Progenitor cell of endocrine pancreas (in vitro differentiated cells): ENCODE results near the gene BBS12. TPM values are rescaled to one million over a fixed set of nuclear protein-coding genes. Genes with fewer than 3 reads are reported as not detected.
"Not testable (repeated sequence)": the region's sequence is repeated elsewhere in the genome, so short reads cannot be mapped to it uniquely, and the experiment has no call there.

Source experiments
- DNase-seq: peaks from one replicate; pipeline ENCODE4 v3.0.0; 2021; ENCODE audit warnings: low spot score; ENCODE audit not compliant: unreplicated experiment
- H3K27ac Mint-ChIP-seq: 2 replicates; pipeline ENCODE4 v1.8.0; 2021; ENCODE audit warnings: mild to moderate bottlenecking, moderate library complexity, mixed read lengths
- H3K27me3 Mint-ChIP-seq: 2 replicates; pipeline ENCODE4 v1.8.0; 2021; ENCODE audit warnings: mixed read lengths
- H3K36me3 Mint-ChIP-seq: 2 replicates; pipeline ENCODE4 v1.8.0; 2022; ENCODE audit warnings: mixed read lengths; ENCODE audit not compliant: insufficient read depth
- H3K4me1 Mint-ChIP-seq: 2 replicates; pipeline ENCODE4 v1.8.0; 2021; ENCODE audit warnings: low read depth, mixed read lengths
- H3K4me3 Mint-ChIP-seq: 2 replicates; pipeline ENCODE4 v1.8.0; 2021; ENCODE audit warnings: low read depth, mild to moderate bottlenecking, moderate library complexity, mixed read lengths
- H3K9me3 Mint-ChIP-seq: 2 replicates; pipeline ENCODE4 v1.8.0; 2021; ENCODE audit warnings: low read depth, mixed read lengths
- total RNA-seq: library from RNA; stranded (reverse); gene quantifications from 2 replicates; pipeline ENCODE4 v1.2.1, GENCODE V29; 2021
- TF ChIP-seq, protein P1 (sequence below): fragments of 200-600 bp; sonication (generic); IDR thresholded peaks from one replicate; pipeline ENCODE4 v1.5.0; 2021; ENCODE audit warnings: antibody characterized with exemption, mild to moderate bottlenecking; ENCODE audit not compliant: unreplicated experiment

Gene BBS12
- total RNA-seq, 1 donor from 2014 or later: 4.9 TPM

- peaks cover 4% of the 10 kb centered on the region for H3K4me1 Mint-ChIP-seq
- no peak overlapping the region for H3K27ac Mint-ChIP-seq
- H3K9me3 Mint-ChIP-seq: peaks cover 13% of the 10 kb centered on the region
- H3K4me3 Mint-ChIP-seq: no peak overlapping the region
- no peaks in the 10 kb centered on the region for H3K27me3 Mint-ChIP-seq
- H3K36me3 Mint-ChIP-seq: no peaks in the 10 kb centered on the region
- DNase-seq: no peak
- TF ChIP-seq, protein P1, sequence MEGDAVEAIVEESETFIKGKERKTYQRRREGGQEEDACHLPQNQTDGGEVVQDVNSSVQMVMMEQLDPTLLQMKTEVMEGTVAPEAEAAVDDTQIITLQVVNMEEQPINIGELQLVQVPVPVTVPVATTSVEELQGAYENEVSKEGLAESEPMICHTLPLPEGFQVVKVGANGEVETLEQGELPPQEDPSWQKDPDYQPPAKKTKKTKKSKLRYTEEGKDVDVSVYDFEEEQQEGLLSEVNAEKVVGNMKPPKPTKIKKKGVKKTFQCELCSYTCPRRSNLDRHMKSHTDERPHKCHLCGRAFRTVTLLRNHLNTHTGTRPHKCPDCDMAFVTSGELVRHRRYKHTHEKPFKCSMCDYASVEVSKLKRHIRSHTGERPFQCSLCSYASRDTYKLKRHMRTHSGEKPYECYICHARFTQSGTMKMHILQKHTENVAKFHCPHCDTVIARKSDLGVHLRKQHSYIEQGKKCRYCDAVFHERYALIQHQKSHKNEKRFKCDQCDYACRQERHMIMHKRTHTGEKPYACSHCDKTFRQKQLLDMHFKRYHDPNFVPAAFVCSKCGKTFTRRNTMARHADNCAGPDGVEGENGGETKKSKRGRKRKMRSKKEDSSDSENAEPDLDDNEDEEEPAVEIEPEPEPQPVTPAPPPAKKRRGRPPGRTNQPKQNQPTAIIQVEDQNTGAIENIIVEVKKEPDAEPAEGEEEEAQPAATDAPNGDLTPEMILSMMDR: no peak
Measured at GRCh38 chr4:122785099-122785498, 52.6 kb downstream of the BBS12 start.

DNA sequence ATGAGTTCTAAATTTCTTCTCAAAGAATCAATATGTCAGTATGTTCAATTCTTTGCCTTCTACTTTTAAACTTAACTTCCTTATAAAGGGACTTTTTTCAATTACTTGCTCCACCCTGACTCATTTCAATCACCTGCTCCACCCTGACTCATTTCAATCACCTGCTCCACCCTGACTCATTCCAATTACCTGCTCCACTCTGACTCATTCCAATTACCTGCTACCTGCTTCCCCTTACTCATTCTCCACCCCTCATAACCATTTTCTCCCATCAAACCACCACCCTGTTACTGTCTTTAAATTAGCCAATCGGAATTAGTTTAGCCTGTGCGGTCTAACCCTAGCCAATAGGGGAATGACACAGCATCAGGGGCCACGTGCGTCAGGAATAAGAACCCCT is 53.8 kb downstream of the BBS12 start:
- not testable (repeated sequence) for H3K27ac Mint-ChIP-seq, DNase-seq, H3K27me3 Mint-ChIP-seq, H3K36me3 Mint-ChIP-seq, H3K4me3 Mint-ChIP-seq, H3K4me1 Mint-ChIP-seq
- peaks cover 13% of the 10 kb centered on the region for H3K9me3 Mint-ChIP-seq

DNA sequence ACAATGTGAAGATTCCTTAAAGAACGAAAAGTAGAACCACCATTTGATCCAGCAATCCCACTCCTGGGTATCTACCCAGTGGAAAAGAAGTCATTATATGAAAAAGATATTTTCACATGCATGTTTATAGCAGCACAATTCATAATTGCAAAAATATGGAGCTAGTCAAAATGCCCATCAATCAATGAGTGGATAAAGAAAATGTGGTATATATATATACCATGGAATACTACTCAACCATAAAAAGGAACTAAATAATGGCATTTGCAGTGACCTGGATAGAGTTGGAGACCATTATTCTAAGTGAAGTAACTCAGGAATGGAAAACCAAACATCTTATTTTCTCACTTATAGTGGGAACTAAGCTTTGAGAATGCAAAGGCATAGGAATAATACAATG is 54.4 kb downstream of the BBS12 start:
- H3K27ac Mint-ChIP-seq, H3K27me3 Mint-ChIP-seq: not testable (repeated sequence)

DNA sequence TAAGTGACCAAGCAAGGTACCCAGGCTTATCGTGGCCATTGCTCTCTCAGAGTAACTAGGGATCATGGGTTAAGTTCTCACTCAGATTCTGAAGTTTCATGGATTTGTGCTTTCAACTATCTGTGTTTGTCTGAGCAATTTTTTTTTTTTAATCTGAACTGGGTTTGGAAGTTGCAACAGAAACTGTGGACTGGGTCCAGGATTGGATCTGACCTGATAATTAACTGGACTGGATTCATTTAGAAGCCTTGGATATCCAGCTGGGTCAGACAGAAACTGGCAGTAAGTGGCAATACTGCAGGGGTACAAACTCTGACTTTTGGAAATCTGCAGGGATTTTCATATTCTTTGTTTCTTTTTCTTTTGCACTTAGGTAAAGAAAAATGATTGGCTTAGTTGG is 55.4 kb downstream of the BBS12 start:
- H3K36me3 Mint-ChIP-seq: no peaks in the 10 kb centered on the region
- no peak overlapping the region for H3K27ac Mint-ChIP-seq
- H3K9me3 Mint-ChIP-seq: peaks cover 13% of the 10 kb centered on the region
- no peaks in the 10 kb centered on the region for H3K27me3 Mint-ChIP-seq
- DNase-seq: no peak
- H3K4me1 Mint-ChIP-seq: peaks cover 4% of the 10 kb centered on the region
- no peak overlapping the region for H3K4me3 Mint-ChIP-seq
- TF ChIP-seq, protein P1: no peak

More for the DNA sequence above, 54.4 kb downstream of the BBS12 start:
- H3K9me3 Mint-ChIP-seq: peaks cover 13% of the 10 kb centered on the region
- H3K4me1 Mint-ChIP-seq, DNase-seq, H3K36me3 Mint-ChIP-seq, H3K4me3 Mint-ChIP-seq: not testable (repeated sequence)

DNA sequence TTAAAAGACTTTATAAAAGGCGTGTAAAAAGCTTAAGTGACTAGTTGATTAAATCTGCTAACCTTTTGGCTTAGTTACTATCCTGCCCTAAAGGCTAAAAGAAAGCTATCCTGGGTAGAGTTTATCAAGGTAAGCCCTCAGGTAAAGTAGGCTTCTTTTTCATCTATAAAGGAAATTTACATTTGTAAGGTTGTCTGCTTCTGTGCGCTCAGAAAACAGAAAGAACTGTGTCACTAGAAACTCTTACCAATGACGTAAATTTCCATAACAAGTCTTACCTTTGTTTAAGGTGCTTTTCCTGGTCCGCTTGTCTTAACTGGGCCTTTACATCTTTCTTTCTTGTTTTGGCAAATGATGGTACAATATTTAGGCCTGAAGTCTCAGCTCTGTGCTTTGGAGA is 56.4 kb downstream of the BBS12 start:
- Mint-ChIP-seq H3K9me3 (peaks cover 13% of the 10 kb centered on the region), H3K36me3 (no peaks in the 10 kb centered on the region), H3K27ac (no peak overlapping the region), H3K4me1 (no peaks in the 10 kb centered on the region), H3K27me3 (no peaks in the 10 kb centered on the region), H3K4me3 (no peak overlapping the region)
- no peak for DNase-seq
- TF ChIP-seq, protein P1: no peak

DNA sequence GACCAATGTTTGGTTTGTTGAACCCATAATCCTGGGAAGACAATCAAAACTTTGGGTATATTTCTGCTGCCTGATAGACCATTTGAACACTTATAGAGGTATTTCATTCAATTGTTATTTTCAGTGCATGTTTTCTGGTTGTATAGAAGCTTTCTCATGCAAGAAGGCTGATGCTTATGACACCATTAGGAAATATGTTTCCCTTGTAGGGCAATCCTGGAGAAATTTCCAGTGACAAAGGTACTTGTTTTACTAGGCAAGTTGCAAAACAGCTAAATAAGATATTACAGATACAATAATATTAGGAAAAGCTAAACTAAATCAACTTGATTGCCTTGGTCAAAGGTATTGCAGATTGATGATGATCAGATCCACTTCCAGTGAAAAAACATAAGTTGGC is 61.3 kb downstream of the BBS12 start:
- Mint-ChIP-seq H3K36me3 (no peaks in the 10 kb centered on the region), H3K27ac (no peak overlapping the region)

More for the DNA sequence above, 61.3 kb downstream of the BBS12 start:
- Mint-ChIP-seq H3K9me3 (no peaks in the 10 kb centered on the region), H3K27me3 (no peaks in the 10 kb centered on the region), H3K4me3 (no peak overlapping the region), H3K4me1 (no peaks in the 10 kb centered on the region)
- DNase-seq: no peak
- TF ChIP-seq, protein P1: no peak

Other genes starting within 250 kb of the BBS12 start
- gene IL21, start 111.6 kb upstream of the BBS12 start, total RNA-seq: not detected in 2 replicates
- 2.7 and 2.9 TPM in 2 replicates for gene FGF2, start 94.1 kb downstream of the BBS12 start, total RNA-seq
- 6.3 and 8.6 TPM in 2 replicates for gene NUDT6, start 189.9 kb downstream of the BBS12 start, total RNA-seq